GM12878 (cell line): Measurements from ENCODE around the gene DIP2C. TPM values are rescaled to one million over a fixed set of nuclear protein-coding genes. Genes with fewer than 3 reads are reported as not detected.

Experiments
- ATAC-seq: fragments of 200-7000 bp; cut with Tn5 transposase; 3 replicates; pipeline ENCODE4 v1.9.1; 2020; ENCODE audit warnings: mild to moderate bottlenecking, moderate library complexity
- BruUV-seq: library from RNA; stranded (reverse); fragments of 400-500 nt; replicated peaks from 2 replicates; lab custom pipeline; 2021; lab: Mats Ljungman, UMichigan
- CTCF ChIA-PET: fragments of 300-600 bp; sonication (Branson Sonifier 250); formaldehyde crosslinking; extraction: SDS; loops from one replicate; lab custom pipeline; 2021; ENCODE audit warnings: inconsistent platforms; lab: Yijun Ruan, JAX
- POLR2A ChIA-PET: fragments of 350-600 bp; formaldehyde crosslinking; extraction: SDS; loops from one replicate; lab custom pipeline; 2021; ENCODE audit warnings: inconsistent platforms; lab: Charles Lee
- RAD21 ChIA-PET: fragments of 300-600 bp; sonication (Branson Sonifier 250); formaldehyde crosslinking; loops from one replicate; lab custom pipeline; 2023; ENCODE audit warnings: antibody characterized with exemption; ENCODE audit not compliant: unreplicated experiment; lab: Charles Lee
- SMC1A ChIA-PET: fragments of 300-600 bp; sonication (Branson Sonifier 250); formaldehyde crosslinking; loops from one replicate; lab custom pipeline; 2023; ENCODE audit not compliant: unreplicated experiment, uncharacterized antibody; lab: Charles Lee
- DNase-seq: peaks from one replicate; pipeline ENCODE4 v3.0.0-alpha.2; 2011; ENCODE audit warnings: low read depth, low spot score
- FAIRE-seq: peaks from 3 replicates; lab custom pipeline; 2011; peaks lifted over from hg19 to GRCh38; lab: Jason Lieb, UNC
- H2AFZ ChIP-seq: 2 replicates; pipeline ENCODE4 v1.6.0; 2011; ENCODE audit warnings: low read depth, low read length, control low read depth; ENCODE audit not compliant: control insufficient read depth
- H3K27ac ChIP-seq: 2 replicates; pipeline ENCODE4 v1.5.1; 2011; ENCODE audit warnings: control low read depth; ENCODE audit not compliant: control insufficient read depth, insufficient read depth
- H3K27me3 ChIP-seq, 2 experiments: replicated peaks in 1 of 2; 2 replicates each; pipeline versions ENCODE4 v1.6.0 to v1.6.1; 2011; ENCODE audit warnings: low read length in 1 of 2; ENCODE audit not compliant: control insufficient read depth in 2 of 2, insufficient read depth in 2 of 2
- H3K36me3 ChIP-seq, 2 experiments: 2 replicates each; pipeline ENCODE4 v1.5.1; 2011; ENCODE audit warnings: low read length in 1 of 2; ENCODE audit not compliant: control insufficient read depth in 2 of 2, insufficient read depth in 2 of 2
- H3K4me1 ChIP-seq: 2 replicates; pipeline ENCODE4 v1.6.1; 2011; ENCODE audit warnings: mild to moderate bottlenecking, low read length, moderate library complexity, mixed read lengths; ENCODE audit not compliant: control insufficient read depth, insufficient read depth
- H3K4me2 ChIP-seq: 2 replicates; pipeline ENCODE4 v1.6.0; 2011; ENCODE audit warnings: control low read depth; ENCODE audit not compliant: control insufficient read depth, insufficient read depth
- H3K4me3 ChIP-seq: fragments of 200-600 bp; sonication (generic); 2 replicates; pipeline ENCODE4 v1.5.1; 2016
- H3K79me2 ChIP-seq: 2 replicates; pipeline ENCODE4 v1.6.0; 2011; ENCODE audit warnings: low read length; ENCODE audit not compliant: control insufficient read depth, insufficient read depth
- H3K9ac ChIP-seq: 2 replicates; pipeline ENCODE4 v1.8.0; 2011; ENCODE audit warnings: low read length, control low read depth, mixed read lengths; ENCODE audit not compliant: control insufficient read depth, insufficient read depth
- H3K9me3 ChIP-seq: replicated peaks from 3 replicates; pipeline ENCODE4 v1.5.1; 2011; ENCODE audit warnings: mild to moderate bottlenecking, low read length; ENCODE audit not compliant: control insufficient read depth, insufficient read depth
- H4K20me1 ChIP-seq: 2 replicates; pipeline ENCODE4 v1.6.0; 2011; ENCODE audit not compliant: control insufficient read depth, insufficient read depth
- BCLAF1 ChIP-seq: fragments of 450-650 bp; IDR thresholded peaks from 2 replicates; pipeline ENCODE4 v1.6.1; 2017; ENCODE audit warnings: antibody characterized with exemption, mild to moderate bottlenecking, moderate library complexity
- EZH2 ChIP-seq: IDR thresholded peaks from 2 replicates; pipeline ENCODE4 v1.6.1; 2012; ENCODE audit warnings: low read depth, mild to moderate bottlenecking, control low read depth, inconsistent platforms, low read length, borderline replicate concordance; ENCODE audit not compliant: control insufficient read depth
- FOS ChIP-seq: IDR thresholded peaks from 3 replicates; pipeline ENCODE4 v1.6.1; 2011; ENCODE audit warnings: borderline replicate concordance; ENCODE audit not compliant: insufficient read length; ENCODE audit errors: extremely low read depth
- IRF4 ChIP-seq: IDR thresholded peaks from 2 replicates; pipeline ENCODE4 v1.6.1; 2011; ENCODE audit warnings: low read depth, low read length
- NR2F1 ChIP-seq: fragments of 450-650 bp; conservative IDR thresholded peaks from 2 replicates; pipeline ENCODE4 v1.6.1; 2017; ENCODE audit warnings: mild to moderate bottlenecking
- PAX8 ChIP-seq: fragments of 450-650 bp; IDR thresholded peaks from 2 replicates; pipeline ENCODE4 v1.6.1; 2017; ENCODE audit warnings: mild to moderate bottlenecking, moderate library complexity
- POLR2AphosphoS2 ChIP-seq: IDR thresholded peaks from 2 replicates; pipeline ENCODE4 v1.6.1; 2011; ENCODE audit warnings: low read depth, mild to moderate bottlenecking, low read length, improper control_type of control experiment, moderate library complexity
- RBBP5 ChIP-seq: fragments of 200-600 bp; sonication (generic); conservative IDR thresholded peaks from 2 replicates; pipeline ENCODE4 v1.6.1; 2016
- RUNX3 ChIP-seq: IDR thresholded peaks from 2 replicates; pipeline ENCODE4 v1.6.1; 2012; ENCODE audit warnings: low read length, inconsistent platforms
- SMAD5 ChIP-seq: IDR thresholded peaks from 2 replicates; pipeline ENCODE4 v1.6.1; 2016; ENCODE audit warnings: antibody characterized with exemption, low read depth
- SMC3 ChIP-seq: IDR thresholded peaks from 2 replicates; pipeline ENCODE4 v1.6.1; 2011; ENCODE audit warnings: low read length, improper control_type of control experiment, borderline replicate concordance
- SPI1 ChIP-seq: IDR thresholded peaks from 2 replicates; pipeline ENCODE4 v1.6.1; 2011; ENCODE audit warnings: low read depth, mild to moderate bottlenecking, low read length, moderate library complexity, borderline replicate concordance; ENCODE audit not compliant: insufficient read depth
- STAT1 ChIP-seq: fragments of 450-650 bp; conservative IDR thresholded peaks from 2 replicates; pipeline ENCODE4 v1.6.1; 2014; ENCODE audit warnings: antibody characterized with exemption, mild to moderate bottlenecking
- TBL1XR1 ChIP-seq: IDR thresholded peaks from 2 replicates; pipeline ENCODE4 v1.6.1; 2012; ENCODE audit warnings: low read depth, low read length, improper control_type of control experiment
- TCF7 ChIP-seq: IDR thresholded peaks from 2 replicates; pipeline ENCODE4 v1.6.1; 2014; ENCODE audit warnings: antibody characterized with exemption, borderline replicate concordance
- WGBS: methylation state at CpG from one replicate; pipeline ENCODE4 v1.1.6; 2016; ENCODE audit warnings: low lambda C conversion rate; ENCODE audit not compliant: insufficient replicate concordance, insufficient coverage; ENCODE audit errors: missing lambda C conversion rate; 5-methylcytosine and 5-hydroxymethylcytosine counted together
- in situ Hi-C: fragments of 300-500 bp; cut with MboI; formaldehyde crosslinking; loops from 9 replicates; pipeline ENCODE4 v1.14.3; 2018; ENCODE audit warnings: mixed read lengths
- intact Hi-C: fragments of 100-400 bp; cut with micrococcal nuclease; formaldehyde crosslinking; loops from one replicate; pipeline ENCODE4 v1.14.2; 2022; ENCODE audit not compliant: unreplicated experiment
- polyA plus RNA-seq, 11 experiments: library from polyadenylated mRNA; depleted of rRNA in 4 of 11; unstranded in 6 of 11; stranded (reverse) in 5 of 11; fragments of >200 nt; fragmentation: Nextera tagmentation in 4 of 11; fragmentation: Illumina TruSeq in 1 of 11; extraction: Ambion mirVana in 4 of 11; extraction: Trizol in 1 of 11; gene quantifications; 1 replicate in 1 of 11; 2 replicates in 10 of 11; pipeline versions ENCODE4 v1.2.1 to v1.2.3, GENCODE V29; 2011 to 2016; ENCODE audit warnings: inconsistent platforms in 2 of 11, missing spikeins in 2 of 11, low read depth in 1 of 11
- total RNA-seq, 4 experiments: library from RNA; depleted of rRNA in 3 of 4; stranded (reverse); fragments of >200 nt in 3 of 4; fragmentation: Illumina TruSeq in 1 of 4; extraction: Trizol in 1 of 4; gene quantifications; 2 replicates each; pipeline versions ENCODE4 v1.2.1 to v1.2.3, GENCODE V29; 2013 to 2021
- TF ChIP-seq, protein P1 (sequence below): IDR thresholded peaks from 2 replicates; pipeline ENCODE4 v1.6.1; 2012; ENCODE audit warnings: low read depth, low read length, improper control_type of control experiment

Gene DIP2C
- total and polyA plus RNA-seq, 10 of the 15 experiments (the other 5 are each of a cell fraction or from before 2014, with no cell fraction given): 0.01 to 0.10 (median 0.06) TPM

GRCh38 chr10:690372-691161, 1.1 kb upstream of the DIP2C start:
- Histone ChIP-seq H3K79me2 (no peaks in the 10 kb centered on the region), H3K9ac (no peak overlapping the region), H3K4me2 (no peak overlapping the region), H3K27me3 (peaks cover 0 to 2% of the 10 kb centered on the region in 2 experiments; a peak in 1 of 4 replicates), H3K4me3 (no peak overlapping the region), H3K9me3 (no peaks in the 10 kb centered on the region), H3K27ac (no peak overlapping the region), H4K20me1 (no peaks in the 10 kb centered on the region), H3K36me3 (no peaks in the 10 kb centered on the region), H3K4me1 (no peaks in the 10 kb centered on the region), H2AFZ (no peak overlapping the region)
- ATAC-seq (no peak), DNase-seq (no peak), FAIRE-seq (no peak)
- ChIA-PET CTCF (no interaction called here), POLR2A (no interaction called here), RAD21 (no interaction called here), SMC1A (no interaction called here)
- 74% methylated on average over 25 of the region's 32 CpGs for WGBS
- in situ Hi-C loops: no loop called here
- intact Hi-C loops: no loop called here
- no TSS peak for BruUV-seq
- TF ChIP-seq SMC3 (no peak), STAT1 (no peak), TBL1XR1 (no peak), POLR2AphosphoS2 (no peak), IRF4 (no peak), PAX8 (no peak), RUNX3 (no peak), SMAD5 (no peak), RBBP5 (no peak), SPI1 (no peak), TCF7 (no peak), NR2F1 (no peak), BCLAF1 (no peak), EZH2 (no peak), FOS (no peak)
- TF ChIP-seq, protein P1, sequence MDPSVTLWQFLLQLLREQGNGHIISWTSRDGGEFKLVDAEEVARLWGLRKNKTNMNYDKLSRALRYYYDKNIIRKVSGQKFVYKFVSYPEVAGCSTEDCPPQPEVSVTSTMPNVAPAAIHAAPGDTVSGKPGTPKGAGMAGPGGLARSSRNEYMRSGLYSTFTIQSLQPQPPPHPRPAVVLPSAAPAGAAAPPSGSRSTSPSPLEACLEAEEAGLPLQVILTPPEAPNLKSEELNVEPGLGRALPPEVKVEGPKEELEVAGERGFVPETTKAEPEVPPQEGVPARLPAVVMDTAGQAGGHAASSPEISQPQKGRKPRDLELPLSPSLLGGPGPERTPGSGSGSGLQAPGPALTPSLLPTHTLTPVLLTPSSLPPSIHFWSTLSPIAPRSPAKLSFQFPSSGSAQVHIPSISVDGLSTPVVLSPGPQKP: no peak
